ENCODE measurements around the gene CLDN24.

CLDN24 gene

GRCh38 chr4:183335369-183335940 is 13.2 kb upstream of the CLDN24 start:
- H3K4me3 ChIP-seq (ENCODE audit: low read depth, low read length) = no peak overlapping the region
- TF ChIP-seq CTCF (IDR thresholded peaks at IDR 0.05; ENCODE audit: low read depth, low read length) = no peak

DNA sequence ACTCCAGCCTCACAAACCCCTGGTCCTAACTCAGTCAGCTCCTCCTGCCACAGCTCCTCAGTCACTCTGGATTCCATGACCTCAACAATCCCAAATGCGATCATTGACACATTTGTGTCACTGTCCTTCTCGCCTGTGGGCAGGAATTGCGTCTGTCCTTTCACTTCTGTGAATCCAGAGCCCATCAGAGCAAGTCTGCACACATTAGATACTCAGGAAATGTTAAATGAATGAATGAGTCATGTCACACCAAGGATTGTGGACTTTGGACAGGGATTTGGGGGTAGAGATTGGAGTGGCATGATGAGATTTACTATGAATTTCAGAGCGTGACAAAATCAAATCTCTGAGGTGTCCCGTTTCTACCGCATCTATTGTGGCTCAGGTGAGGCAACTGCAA is 11.8 kb upstream of the CLDN24 start:
- H3K4me3 ChIP-seq (ENCODE audit: low read depth, low read length) = no peak overlapping the region
- TF ChIP-seq CTCF (IDR thresholded peaks at IDR 0.05; ENCODE audit: low read depth, low read length) = no peak

DNA sequence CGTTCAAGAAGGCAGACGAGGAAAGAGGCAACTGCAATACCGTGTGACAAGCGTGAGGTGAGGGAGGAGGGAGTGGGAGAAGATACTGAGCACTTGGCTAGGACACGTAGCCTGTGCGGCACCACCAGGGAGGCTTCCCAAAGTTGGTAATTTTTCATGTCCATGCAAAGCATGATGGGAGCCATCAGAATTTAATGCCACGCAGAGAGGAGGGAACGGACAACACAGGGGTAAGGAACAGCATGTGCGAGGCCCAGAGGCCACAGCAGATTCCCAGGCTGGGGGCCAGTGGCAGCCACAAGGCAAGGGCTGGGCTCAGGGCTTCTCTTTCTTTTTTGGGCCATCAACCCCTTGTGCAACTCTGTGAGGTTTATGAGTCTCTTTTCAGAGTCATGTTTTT is 11.0 kb upstream of the CLDN24 start:
- TF ChIP-seq CTCF (IDR thresholded peaks at IDR 0.05; ENCODE audit: low read depth, low read length) = no peak
- H3K4me3 ChIP-seq (ENCODE audit: low read depth, low read length) = no peak overlapping the region

DNA sequence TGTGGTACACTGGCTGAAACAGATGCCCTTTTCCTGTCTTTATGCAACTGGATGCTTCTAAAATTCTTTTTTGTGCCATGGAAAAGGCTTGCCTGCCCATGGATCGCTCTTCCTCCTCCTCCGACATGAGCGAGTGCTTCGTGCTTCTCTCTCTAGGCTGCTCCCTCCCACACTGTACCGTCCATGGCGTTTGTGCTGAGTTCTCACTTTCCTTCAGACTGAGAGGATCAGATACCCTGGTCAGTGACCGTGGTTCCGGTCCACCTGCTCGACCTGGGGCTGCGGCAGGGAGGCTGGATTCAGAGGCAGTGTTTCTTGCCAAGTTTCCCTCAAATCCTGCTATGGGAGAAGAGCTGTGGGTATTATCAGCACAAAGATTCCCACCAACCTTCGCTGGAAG is 10.2 kb upstream of the CLDN24 start:
- no peak overlapping the region for H3K4me3 ChIP-seq (ENCODE audit: low read depth, low read length)
- TF ChIP-seq CTCF (IDR thresholded peaks at IDR 0.05; ENCODE audit: low read depth, low read length) = no peak

- no peak for TF ChIP-seq CTCF (IDR thresholded peaks at IDR 0.05; ENCODE audit: low read depth, low read length)
- H3K4me3 ChIP-seq (ENCODE audit: low read depth, low read length) = no peak overlapping the region
Measured at GRCh38 chr4:183330841-183331240, 8.6 kb upstream of the CLDN24 start.

GRCh38 chr4:183329954-183330742 is 7.9 kb upstream of the CLDN24 start:
- no peak for TF ChIP-seq CTCF (IDR thresholded peaks at IDR 0.05; ENCODE audit: low read depth, low read length)

GRCh38 chr4:183329244-183329643 is 7.0 kb upstream of the CLDN24 start:
- TF ChIP-seq CTCF (IDR thresholded peaks at IDR 0.05; ENCODE audit: low read depth, low read length) = no peak
- no peak overlapping the region for H3K4me3 ChIP-seq (ENCODE audit: low read depth, low read length)

More at GRCh38 chr4:183329954-183330742, 7.9 kb upstream of the CLDN24 start:
- no peak overlapping the region for H3K4me3 ChIP-seq (ENCODE audit: low read depth, low read length)

Measured in WI38 (cell line).